22Rv1 (cell line): ENCODE data around the gene HSPA1A.

Experiments used
- H3K27ac ChIP-seq: fragments of 450-650 bp; 2 replicates; pipeline ENCODE4 v1.5.1; 2017
- CTCF ChIP-seq: fragments of 450-650 bp; IDR thresholded peaks from 2 replicates; pipeline ENCODE4 v1.5.1; 2017; ENCODE audit warnings: mild to moderate bottlenecking
- ZFX ChIP-seq: fragments of 450-650 bp; IDR thresholded peaks from 2 replicates; pipeline ENCODE4 v1.6.1; 2017; ENCODE audit warnings: antibody characterized with exemption, borderline replicate concordance

HSPA1A gene

GRCh38 chr6:31770860-31771259 is 44.5 kb upstream of the HSPA1A start:
- TF ChIP-seq ZFX (no peak), CTCF (no peak)
- no peak overlapping the region for H3K27ac ChIP-seq

GRCh38 chr6:31771992-31772358 is 43.4 kb upstream of the HSPA1A start:
- TF ChIP-seq ZFX (no peak), CTCF (no peak)
- H3K27ac ChIP-seq, result no peak overlapping the region

GRCh38 chr6:31775184-31775583 is 40.2 kb upstream of the HSPA1A start:
- TF ChIP-seq ZFX (no peak), CTCF (no peak)

GRCh38 chr6:31775633-31776484 is 39.5 kb upstream of the HSPA1A start:
- peak overlapping the region; percentile 81 for H3K27ac ChIP-seq

More at GRCh38 chr6:31775184-31775583, 40.2 kb upstream of the HSPA1A start:
- peak overlapping the region; percentile 81 for H3K27ac ChIP-seq

GRCh38 chr6:31776485-31776988 is 38.8 kb upstream of the HSPA1A start:
- H3K27ac ChIP-seq, result peak overlapping the region; percentile 81
- TF ChIP-seq CTCF (no peak), ZFX (no peak)

More at GRCh38 chr6:31775633-31776484, 39.5 kb upstream of the HSPA1A start:
- TF ChIP-seq CTCF, result no peak

GRCh38 chr6:31776989-31777666 is 38.2 kb upstream of the HSPA1A start, which contains the start of gene VWA7:
VWA7 (minus strand) TSS chr6:31777328; CDS start chr6:31776779, 549 bp downstream.
- TF ChIP-seq CTCF (no peak), ZFX (no peak)
- peak within 1 kb of the TSS; percentile 81 for H3K27ac ChIP-seq

GRCh38 chr6:31777667-31778050 is 37.7 kb upstream of the HSPA1A start:
- peak overlapping the region; percentile 81 for H3K27ac ChIP-seq
- TF ChIP-seq ZFX (no peak), CTCF (no peak)
